Body of pancreas (tissue), 4 donors: ENCODE data around the gene RPS6KA2. TPM values are rescaled to one million over a fixed set of nuclear protein-coding genes. Genes with fewer than 3 reads are reported as not detected.

Experiments used
- ATAC-seq: fragments of 150-250 bp; one replicate; pipeline ENCODE4 v1.9.1; 2016
- DNase-seq, 4 donors: peaks; one replicate each; pipeline ENCODE4 v3.0.0-alpha.2; 2019
- H3K27ac ChIP-seq, 4 donors: fragments of 200-600 bp; sonication (generic); 1 replicate in 3 of 4; 2 replicates in 1 of 4; pipeline versions ENCODE4 v1.5.1 to v1.6.1; 2016 to 2019; ENCODE audit warnings: mild to moderate bottlenecking in 1 of 4, mixed read lengths in 1 of 4, moderate library complexity in 1 of 4
- H3K27me3 ChIP-seq, 2 donors: fragments of 200-600 bp; sonication (generic); one replicate each; pipeline ENCODE4 v1.6.0; 2016; ENCODE audit warnings: mild to moderate bottlenecking in 1 of 2
- H3K36me3 ChIP-seq, 2 donors: fragments of 200-600 bp; sonication (generic); replicated peaks in 1 of 2; 2 replicates each; pipeline ENCODE4 v1.5.1; 2016; ENCODE audit warnings: low read depth in 2 of 2; ENCODE audit not compliant: insufficient read depth in 1 of 2
- H3K4me1 ChIP-seq: fragments of 200-600 bp; sonication (generic); one replicate; pipeline ENCODE4 v1.6.0; 2016
- H3K4me3 ChIP-seq, 2 donors: fragments of 200-600 bp; sonication (generic); 1 replicate in 1 of 2; 2 replicates in 1 of 2; pipeline ENCODE4 v1.5.1; 2016 to 2019
- H3K9me3 ChIP-seq, 3 donors: fragments of 200-600 bp; sonication (generic); 1 replicate in 2 of 3; 2 replicates in 1 of 3; pipeline ENCODE4 v1.5.1; 2016
- POLR2A ChIP-seq, 3 donors: fragments of 450-650 bp; IDR thresholded peaks; one replicate each; pipeline ENCODE4 v1.6.1; 2016; ENCODE audit warnings: antibody characterized with exemption in 3 of 3, mild to moderate bottlenecking in 2 of 3
- WGBS, 2 donors: methylation state at CpG; one replicate each; pipeline ENCODE4 v1.1.5; 2017; 5-methylcytosine and 5-hydroxymethylcytosine counted together
- intact Hi-C: fragments of 100-400 bp; cut with DNase I; formaldehyde crosslinking; loops from one replicate; pipeline ENCODE4 v1.15.1; 2023
- total RNA-seq, 2 donors: library from RNA; depleted of rRNA; stranded (reverse); fragments of >200 nt; gene quantifications; one replicate each; pipeline ENCODE4 v1.1.0, GENCODE V29; 2016
- TF ChIP-seq, protein P1 (sequence below), 7 experiments: fragments of 450-650 bp in 4 of 7; fragments of 200-600 bp in 3 of 7; sonication (generic) in 3 of 7; IDR thresholded peaks; one replicate each; pipeline ENCODE4 v1.5.1; 2016 to 2019; ENCODE audit warnings: antibody characterized with exemption in 7 of 7

Gene RPS6KA2
- total RNA-seq, 2 donors from 2014 or later, result 24.4 to 53.7 TPM

DNA sequence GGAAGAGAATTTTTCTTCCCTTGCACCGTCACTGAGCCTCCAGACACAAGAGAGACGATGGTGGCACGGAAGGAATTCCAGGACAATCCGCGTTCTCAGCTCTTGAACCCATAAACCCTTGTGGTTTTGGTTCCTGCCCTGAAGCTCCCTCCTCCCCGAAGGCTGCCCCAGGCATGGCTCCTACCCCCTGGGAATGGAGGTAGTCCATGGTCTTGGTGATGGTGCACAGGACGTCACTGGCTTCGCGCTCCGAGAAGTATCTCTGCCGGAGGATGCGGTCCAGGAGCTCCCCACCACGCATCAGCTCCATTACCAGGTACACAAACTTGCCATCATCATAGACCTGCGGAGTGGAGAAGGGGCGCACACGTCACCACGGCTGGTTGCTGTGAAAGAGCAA, 196.8 kb downstream of the RPS6KA2 start:
- Histone ChIP-seq H3K9me3 (no peaks in the 10 kb centered on the region), H3K4me3 (no peak overlapping the region), H3K4me1 (no peaks in the 10 kb centered on the region), H3K27me3 (no peaks in the 10 kb centered on the region), H3K27ac (no peak overlapping the region), H3K36me3 (peaks cover 0 to 2% of the 10 kb centered on the region in 2 donors)
- intact Hi-C loops, result no loop called here
- no peak for ATAC-seq
- no peak for TF ChIP-seq POLR2A (IDR thresholded peaks at IDR 0.05)
- TF ChIP-seq, protein P1, sequence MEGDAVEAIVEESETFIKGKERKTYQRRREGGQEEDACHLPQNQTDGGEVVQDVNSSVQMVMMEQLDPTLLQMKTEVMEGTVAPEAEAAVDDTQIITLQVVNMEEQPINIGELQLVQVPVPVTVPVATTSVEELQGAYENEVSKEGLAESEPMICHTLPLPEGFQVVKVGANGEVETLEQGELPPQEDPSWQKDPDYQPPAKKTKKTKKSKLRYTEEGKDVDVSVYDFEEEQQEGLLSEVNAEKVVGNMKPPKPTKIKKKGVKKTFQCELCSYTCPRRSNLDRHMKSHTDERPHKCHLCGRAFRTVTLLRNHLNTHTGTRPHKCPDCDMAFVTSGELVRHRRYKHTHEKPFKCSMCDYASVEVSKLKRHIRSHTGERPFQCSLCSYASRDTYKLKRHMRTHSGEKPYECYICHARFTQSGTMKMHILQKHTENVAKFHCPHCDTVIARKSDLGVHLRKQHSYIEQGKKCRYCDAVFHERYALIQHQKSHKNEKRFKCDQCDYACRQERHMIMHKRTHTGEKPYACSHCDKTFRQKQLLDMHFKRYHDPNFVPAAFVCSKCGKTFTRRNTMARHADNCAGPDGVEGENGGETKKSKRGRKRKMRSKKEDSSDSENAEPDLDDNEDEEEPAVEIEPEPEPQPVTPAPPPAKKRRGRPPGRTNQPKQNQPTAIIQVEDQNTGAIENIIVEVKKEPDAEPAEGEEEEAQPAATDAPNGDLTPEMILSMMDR (IDR thresholded peaks at IDR 0.05), result no peak
- no peak for DNase-seq
- 97 to 98% methylated on average over 17 of the region's 17 CpGs for WGBS, 2 donors

DNA sequence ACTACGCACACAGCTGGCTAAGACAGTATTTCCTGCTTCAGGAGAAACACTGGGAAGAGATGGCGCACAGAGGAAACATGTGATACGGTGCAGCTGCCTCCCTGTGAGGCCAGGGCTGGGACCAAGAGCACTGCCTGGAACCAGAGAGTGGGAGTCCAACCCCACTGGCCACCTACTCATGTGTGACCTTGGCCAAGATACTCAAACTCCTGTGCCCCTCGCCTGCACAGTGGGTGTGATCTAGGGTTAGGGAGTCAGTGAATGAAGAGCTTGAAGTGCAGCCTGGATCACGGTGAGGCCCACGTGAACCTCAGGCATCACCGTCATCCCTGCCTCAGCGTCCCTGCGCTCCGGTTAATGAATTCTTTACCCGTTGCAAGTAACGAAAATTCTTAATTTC, 202.6 kb downstream of the RPS6KA2 start:
- Histone ChIP-seq H3K4me1 (no peaks in the 10 kb centered on the region), H3K4me3 (no peak overlapping the region), H3K27me3 (no peaks in the 10 kb centered on the region), H3K27ac (no peak overlapping the region), H3K36me3 (peaks cover 0 to 2% of the 10 kb centered on the region in 2 donors), H3K9me3 (no peaks in the 10 kb centered on the region)
- intact Hi-C loops, result no loop called here
- ATAC-seq, result no peak
- TF ChIP-seq, protein P1 (IDR thresholded peaks at IDR 0.05), result no peak
- no peak for TF ChIP-seq POLR2A (IDR thresholded peaks at IDR 0.05)
- 91 to 95% methylated on average over 12 of the region's 12 CpGs for WGBS, 2 donors
- no peak for DNase-seq

DNA sequence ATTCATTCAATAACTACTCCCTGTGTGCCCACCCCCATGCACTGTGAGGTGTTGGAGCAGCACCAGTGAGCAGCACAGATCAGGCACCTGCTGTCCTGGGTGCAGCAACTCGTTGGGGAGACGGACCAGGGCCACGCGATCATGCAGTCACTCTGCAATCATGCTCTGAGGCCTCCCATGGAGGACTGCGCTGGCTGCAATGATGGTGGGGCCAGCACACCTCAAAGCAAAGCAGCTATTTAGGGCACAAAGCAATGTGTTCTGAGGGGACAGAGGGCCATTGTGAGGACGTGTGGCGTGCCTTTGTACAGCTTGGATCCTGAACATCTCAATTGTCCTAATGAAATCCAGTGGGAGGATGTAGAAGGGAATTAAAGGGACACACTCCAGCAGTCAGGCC, 203.3 kb downstream of the RPS6KA2 start:
- no peak for ATAC-seq
- no peak for DNase-seq
- Histone ChIP-seq H3K27ac (no peak overlapping the region), H3K4me1 (no peaks in the 10 kb centered on the region), H3K36me3 (peaks cover 0 to 2% of the 10 kb centered on the region in 2 donors), H3K27me3 (no peaks in the 10 kb centered on the region), H3K9me3 (no peaks in the 10 kb centered on the region), H3K4me3 (no peak overlapping the region)
- intact Hi-C loops, result no loop called here
- WGBS, 2 donors, result 90% methylated on average over 7 of the region's 7 CpGs
- TF ChIP-seq, protein P1 (IDR thresholded peaks at IDR 0.05), result no peak
- no peak for TF ChIP-seq POLR2A (IDR thresholded peaks at IDR 0.05)

DNA sequence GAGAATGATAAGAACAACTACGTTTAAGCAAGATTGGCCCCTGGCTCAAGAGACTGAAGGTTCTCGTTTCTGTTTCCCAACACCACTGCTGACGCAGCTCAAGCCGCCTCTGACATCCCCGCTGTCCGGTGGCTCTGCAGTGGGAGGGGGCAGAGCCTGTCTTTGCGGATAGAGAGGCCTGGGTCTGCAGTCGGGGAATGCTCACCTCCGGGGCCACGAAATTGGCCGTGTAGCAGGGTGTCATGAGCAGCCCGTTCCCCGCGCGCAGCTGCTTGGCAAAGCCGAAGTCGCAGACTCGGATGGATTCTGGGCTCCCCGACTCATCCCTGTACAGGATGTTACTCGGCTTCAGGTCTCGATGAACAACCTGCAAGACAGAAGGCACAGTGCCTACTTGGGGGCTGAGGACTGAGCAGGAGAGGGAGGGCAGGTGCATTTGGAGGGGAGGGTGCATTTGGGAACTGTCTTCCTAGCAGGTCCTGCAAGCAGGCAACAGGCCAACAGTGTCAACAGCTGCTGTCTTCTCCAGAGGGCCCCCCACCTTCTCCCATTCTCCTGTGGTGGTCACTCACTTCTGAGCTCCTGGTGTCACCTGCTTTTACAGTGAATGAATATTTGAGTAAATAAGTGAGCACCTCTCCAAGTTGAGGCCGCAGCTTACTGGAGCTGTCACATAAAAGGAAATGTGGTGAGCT, 203.9 kb downstream of the RPS6KA2 start:
- TF ChIP-seq, protein P1 (IDR thresholded peaks at IDR 0.05), result no peak
- TF ChIP-seq POLR2A (IDR thresholded peaks at IDR 0.05), result no peak
- Histone ChIP-seq H3K36me3 (peaks cover 0 to 4% of the 10 kb centered on the region in 2 donors), H3K27ac (no peak overlapping the region), H3K4me3 (no peak overlapping the region), H3K4me1 (no peaks in the 10 kb centered on the region), H3K27me3 (no peaks in the 10 kb centered on the region), H3K9me3 (no peaks in the 10 kb centered on the region)
- 89 to 97% methylated on average over 17 to 22 of the region's 22 CpGs for WGBS, 2 donors
- ATAC-seq (no peak), DNase-seq (no peak)
- intact Hi-C loops, result no loop called here
